Raji (cell line): Measurements from ENCODE around the gene CD6.

ENCODE experiments used
- POLR2A ChIP-seq: IDR thresholded peaks from 2 replicates; pipeline ENCODE4 v1.6.1; 2011; ENCODE audit warnings: low read depth, low read length, control low read depth; ENCODE audit not compliant: insufficient read depth

Gene CD6

DNA sequence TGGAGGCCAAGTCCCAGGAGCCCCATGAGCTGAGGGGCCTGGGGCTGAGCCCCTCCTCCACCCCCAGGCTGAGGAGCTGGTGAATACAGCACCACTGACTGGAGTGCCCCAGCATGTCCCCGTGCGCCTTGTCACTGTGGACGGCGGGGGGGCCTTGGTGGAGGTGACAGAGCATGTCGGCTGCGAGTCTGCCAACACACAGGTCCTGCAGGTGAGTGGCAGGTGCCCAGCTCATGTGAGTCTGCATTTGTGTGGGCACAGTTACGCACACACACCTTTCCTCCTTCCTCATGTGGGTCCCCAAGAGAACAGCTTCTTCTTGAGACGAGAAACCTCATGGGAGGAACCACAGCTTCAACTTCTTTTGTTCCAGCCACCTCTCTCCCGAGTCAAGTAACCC lies 39.6 kb upstream of the CD6 start:
- no peak for TF ChIP-seq POLR2A

DNA sequence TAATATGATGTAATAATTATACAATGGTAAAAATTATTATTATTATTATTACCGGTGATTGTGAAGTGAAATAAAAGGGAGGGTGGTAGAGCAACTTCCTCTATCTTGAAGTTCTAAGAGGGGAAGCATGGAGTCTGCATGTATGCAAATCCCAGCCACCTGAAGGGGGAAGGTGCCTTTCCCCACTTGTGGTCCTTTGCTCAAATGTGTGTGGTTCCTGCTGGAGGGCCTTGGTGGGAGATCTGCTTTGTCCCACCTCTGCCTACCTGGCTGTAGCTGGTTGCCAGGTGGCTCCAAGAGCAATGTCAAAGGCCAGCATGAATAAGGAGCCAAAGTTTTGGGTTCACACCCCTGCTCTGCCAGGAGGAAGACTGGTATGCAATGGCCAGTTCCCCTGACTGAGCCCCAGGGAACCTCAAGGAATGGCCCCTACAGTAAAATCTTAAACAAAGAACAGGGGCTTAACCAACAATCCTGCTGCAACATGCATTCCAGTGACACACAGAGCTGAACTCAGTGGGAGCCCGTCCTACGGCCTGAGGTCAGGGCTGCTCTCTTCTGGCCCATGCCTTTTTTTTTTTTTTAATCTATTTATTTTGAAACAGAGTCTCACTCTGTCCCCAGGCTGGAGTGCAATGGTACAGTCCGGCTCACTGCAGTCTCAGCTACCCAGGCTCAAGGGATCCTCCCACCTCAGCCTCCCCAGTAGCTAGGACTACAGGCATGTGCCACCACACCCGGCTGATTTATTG lies 38.7 kb upstream of the CD6 start:
- TF ChIP-seq POLR2A: peak; percentile 60

DNA sequence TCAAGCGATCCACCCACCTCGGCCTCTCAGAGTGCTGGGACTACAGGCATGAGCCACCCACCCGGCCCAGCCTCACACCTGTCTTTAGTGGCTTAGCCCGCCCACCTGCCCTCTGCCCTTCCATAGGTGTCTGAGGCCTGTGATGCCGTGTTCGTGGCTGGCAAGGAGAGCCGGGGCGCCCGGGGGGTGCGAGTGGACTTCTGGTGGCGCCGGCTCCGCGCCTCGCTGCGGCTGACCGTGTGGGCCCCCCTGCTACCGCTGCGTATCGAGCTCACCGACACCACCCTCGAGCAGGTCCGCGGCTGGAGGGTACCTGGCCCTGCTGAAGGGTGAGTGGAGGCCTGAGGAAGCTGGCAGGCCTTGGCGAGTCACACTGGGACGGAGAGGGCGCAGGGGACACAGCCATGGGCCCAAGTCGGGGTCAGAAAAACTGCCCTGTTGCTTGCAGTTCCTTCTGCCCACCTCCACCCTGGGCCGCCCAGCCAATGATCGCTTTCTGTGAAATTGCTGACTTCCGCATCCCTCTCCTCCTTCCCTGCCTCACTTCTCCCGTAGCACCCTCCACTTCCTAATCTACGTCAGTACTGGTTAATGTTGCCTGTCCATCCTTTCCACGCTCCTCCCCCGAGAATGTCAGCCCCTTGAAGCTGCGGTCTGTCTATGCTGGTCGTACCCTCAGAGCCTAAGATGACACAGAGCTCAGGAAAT lies 37.9 kb upstream of the CD6 start:
- no peak for TF ChIP-seq POLR2A

DNA sequence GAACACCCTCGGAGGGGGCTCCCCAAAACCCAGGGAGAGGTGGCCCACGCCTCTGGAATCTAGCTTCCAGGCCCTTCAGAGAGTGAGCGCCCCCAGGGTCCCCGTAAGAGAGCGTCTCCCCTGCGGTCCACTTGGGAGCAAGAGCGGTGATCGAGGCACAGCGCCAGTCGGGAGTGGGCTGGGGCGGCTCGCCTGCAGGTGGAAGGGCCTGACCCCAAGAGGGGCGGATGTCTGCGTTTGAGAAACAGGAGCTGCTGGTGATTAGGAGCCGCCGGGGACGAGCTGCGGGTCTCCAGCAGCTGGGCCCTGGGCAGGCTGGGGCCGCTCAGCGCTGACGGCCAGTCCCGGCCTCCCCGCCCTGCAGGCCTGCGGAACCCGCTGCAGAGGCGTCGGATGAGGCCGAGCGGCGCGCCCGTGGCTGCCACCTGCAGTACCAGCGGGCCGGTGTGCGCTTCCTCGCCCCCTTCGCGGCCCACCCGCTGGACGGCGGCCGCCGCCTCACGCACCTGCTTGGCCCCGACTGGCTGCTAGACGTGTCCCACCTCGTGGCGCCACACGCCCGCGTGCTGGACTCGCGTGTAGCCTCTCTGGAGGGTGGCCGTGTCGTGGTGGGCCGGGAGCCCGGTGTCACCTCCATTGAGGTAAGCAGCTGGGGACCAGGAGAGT lies 37.2 kb upstream of the CD6 start:
- no peak for TF ChIP-seq POLR2A

DNA sequence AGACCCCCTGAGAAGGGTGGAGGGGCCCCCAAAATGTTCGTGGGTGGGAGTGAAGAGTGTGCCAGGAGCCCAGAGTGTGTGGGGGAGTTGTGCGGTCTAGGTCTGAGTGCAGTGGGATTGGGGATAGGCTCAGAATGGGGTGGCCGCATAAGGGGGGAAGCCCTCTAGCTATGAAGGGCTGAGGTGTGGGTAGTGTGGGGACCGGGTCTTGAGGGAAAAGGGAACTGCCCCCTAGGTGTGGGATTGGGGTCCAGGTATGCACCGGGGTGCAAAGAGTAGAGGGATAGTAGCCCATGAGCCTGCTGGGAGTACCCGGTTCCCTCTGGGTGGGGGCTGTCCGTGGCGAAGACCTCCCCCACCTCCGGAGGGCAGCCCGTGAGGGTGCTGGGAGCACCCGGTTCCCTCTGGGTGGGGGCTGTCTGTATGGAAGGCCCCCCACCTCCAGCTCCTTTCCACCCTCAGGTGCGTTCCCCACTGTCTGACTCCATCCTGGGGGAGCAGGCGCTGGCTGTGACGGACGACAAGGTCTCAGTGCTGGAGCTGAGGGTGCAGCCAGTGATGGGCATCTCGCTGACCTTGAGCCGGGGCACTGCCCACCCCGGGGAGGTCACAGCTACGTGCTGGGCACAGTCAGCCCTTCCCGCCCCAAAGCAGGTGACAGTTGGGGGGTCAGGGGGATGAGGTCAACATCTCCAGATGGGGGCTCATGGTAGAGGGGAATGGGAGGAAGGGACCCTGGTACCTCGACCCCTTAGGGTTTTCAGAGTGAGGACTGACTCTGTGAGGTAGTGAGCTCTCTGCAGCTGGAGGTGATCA lies 36.5 kb upstream of the CD6 start:
- no peak for TF ChIP-seq POLR2A

DNA sequence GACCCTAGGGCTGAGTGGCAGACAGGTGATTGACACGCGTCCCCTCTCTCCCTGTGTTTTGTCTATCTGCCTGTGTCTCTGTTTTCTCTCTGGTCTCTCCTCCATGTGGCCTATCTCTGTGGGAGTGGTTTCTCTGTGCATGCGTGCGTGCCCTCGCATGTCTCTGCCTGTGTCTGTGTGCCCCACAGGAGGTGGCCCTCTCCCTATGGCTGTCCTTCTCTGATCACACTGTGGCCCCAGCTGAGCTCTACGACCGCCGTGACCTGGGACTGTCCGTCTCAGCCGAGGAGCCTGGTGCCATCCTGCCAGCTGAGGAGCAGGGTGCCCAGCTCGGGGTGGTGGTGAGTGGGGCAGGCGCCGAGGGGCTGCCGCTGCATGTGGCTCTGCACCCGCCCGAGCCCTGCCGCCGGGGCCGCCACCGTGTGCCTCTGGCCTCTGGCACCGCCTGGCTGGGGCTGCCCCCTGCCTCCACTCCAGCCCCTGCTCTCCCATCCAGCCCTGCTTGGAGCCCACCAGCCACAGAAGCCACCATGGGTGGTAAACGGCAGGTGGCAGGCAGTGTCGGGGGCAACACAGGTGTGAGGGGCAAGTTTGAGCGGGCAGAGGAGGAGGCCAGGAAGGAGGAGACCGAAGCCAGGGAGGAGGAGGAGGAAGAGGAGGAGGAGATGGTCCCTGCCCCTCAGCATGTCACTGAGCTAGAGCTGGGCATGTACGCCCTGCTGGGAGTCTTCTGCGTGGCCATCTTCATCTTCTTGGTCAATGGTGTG lies 35.6 kb upstream of the CD6 start:
- no peak for TF ChIP-seq POLR2A

DNA sequence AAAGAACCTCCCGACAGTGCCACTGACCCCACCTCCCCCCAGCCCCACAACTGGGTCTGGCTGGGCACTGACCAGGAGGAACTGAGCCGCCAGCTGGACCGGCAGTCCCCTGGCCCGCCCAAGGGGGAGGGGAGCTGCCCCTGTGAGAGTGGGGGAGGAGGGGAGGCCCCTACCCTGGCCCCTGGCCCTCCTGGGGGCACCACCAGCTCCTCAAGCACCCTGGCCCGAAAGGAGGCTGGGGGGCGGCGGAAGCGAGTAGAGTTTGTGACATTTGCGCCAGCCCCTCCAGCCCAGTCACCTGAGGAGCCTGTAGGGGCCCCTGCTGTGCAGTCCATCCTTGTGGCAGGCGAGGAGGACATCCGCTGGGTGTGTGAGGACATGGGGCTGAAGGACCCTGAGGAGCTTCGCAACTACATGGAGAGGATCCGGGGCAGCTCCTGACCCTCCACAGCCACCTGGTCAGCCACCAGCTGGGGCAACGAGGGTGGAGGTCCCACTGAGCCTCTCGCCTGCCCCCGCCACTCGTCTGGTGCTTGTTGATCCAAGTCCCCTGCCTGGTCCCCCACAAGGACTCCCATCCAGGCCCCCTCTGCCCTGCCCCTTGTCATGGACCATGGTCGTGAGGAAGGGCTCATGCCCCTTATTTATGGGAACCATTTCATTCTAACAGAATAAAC lies 34.9 kb upstream of the CD6 start:
- no peak for TF ChIP-seq POLR2A

DNA sequence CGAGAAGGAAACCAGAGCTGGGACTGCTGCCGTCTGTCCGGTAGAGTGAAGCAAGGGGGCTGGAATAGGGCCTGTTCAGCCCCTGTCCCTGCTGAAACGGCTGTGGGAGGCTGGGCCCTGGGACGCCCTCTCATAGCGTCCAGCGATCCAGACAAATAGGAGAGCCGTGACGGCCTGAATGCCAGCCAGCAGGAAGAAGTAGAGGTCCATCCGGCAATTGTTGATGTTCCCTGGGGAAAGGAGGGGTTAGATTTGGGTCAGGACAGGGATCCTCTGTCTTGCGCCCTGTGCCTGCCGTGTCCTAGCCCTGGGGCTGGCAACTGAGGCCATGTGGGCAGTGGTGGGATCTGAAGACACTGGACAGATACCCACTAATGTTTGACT lies 34.3 kb upstream of the CD6 start:
- no peak for TF ChIP-seq POLR2A

DNA sequence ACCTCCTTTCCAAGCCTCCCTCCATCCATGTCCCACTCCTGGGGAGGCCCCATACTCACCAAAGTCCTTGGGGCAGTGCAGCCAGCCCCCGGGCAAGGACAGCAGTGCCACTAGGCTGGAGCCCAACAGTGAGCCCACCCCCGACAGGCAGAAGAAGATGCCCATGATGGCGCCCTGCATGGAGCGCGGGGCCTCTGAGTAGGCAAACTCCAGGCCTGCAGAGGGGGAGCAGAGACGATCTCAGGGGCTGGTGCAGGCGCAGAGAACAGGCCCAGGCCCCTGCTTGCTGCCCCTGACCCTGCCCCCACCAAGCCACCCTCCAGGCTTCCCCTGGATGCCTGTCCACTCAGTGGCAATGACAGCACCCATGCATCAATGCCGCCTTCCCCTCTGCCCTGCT lies 33.7 kb upstream of the CD6 start:
- TF ChIP-seq POLR2A: no peak

DNA sequence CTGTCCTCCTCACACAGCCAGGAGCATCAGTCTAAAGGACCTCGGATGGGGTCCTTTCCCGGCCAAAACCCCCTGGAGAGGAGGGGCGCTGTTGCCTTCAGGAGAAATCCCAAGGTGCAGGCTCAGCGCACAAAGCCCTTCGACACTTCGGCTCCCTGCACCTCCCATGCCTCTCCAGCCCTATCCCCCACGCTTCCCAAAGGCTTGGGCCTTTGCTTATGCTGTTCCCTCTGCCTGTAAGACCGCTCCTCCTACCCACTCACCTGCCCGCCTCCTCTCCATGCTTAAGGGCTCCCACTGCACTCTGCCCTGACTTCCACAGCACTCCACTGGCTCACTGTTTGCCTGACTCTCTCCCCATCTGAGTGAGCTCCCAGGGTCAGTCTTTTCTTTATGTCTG lies 33.0 kb upstream of the CD6 start:
- no peak for TF ChIP-seq POLR2A

DNA sequence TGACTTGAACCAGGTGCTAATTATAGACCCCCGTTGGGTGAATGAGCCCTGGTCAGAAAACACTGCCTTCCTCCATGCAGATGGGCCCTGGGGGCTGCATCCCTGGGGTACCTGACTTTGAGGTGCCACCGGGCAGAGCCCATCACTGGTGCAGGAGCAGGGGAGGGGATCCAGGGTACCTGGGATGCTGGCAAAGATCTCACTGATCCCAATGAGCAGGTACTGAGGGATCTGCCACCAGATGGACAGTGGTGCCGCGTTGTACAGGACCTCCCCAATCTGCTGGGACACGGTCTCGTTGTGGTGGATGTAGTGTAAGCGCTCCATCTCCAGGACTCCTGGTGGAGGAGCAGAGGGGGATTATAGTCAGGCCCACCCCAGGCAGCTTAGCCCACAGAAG lies 32.2 kb upstream of the CD6 start:
- TF ChIP-seq POLR2A: no peak

DNA sequence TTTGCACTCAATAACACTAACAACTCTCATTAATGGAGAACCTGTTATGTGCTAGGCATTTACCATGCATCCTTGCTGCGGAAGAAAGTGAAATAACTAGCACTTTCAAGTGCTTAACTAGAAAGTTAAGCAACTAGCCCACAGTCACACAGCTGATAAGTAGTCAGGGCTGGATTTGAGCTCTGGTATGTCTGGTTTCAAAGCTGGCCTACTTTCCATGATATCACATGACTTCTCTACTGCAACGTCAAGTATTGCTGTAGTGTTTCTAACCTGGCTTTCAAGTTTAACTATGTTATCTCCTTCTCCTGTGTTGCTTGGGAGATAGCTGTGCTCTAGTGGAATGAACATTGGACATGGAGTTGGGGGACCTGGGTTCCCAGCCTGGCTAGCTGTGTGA lies 31.6 kb upstream of the CD6 start:
- TF ChIP-seq POLR2A: no peak

DNA sequence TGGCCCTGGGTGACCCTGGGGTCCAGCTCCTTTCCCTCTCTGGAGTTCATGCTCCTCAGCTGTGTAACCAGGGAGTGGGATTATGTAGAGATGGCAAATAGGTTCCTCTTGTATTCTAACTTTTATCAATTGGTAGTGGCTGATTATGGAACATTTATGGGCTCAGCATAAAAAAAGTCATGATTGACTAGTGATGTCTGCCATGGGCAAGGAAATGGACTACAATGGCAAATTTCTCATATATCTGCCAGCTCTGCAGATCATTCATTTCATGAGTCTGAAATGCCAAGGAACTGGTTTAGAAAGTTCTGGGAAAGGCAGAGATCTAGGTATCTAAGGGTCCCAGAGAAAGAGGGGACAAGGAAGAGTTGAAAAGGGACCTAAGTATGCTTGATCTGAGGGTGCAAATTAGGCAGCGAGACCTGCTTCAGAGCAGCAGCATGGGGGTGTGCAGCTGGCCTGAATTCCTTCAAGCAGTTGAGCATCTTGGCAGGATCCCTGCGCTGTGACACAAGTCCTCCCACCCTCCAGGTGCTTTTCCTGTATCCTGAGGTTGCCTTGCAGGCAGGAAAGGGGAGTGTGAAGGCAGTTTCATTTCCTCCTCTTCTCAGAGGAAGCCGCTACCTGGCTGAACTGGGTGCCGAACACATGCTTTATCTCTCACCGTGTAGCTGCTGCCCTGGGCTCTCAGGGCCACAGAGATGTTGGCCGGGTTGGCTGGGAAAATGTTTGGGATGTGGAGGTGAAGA lies 29.9 kb upstream of the CD6 start:
- TF ChIP-seq POLR2A: no peak
